ENCODE results near the gene FXYD5.
"Not testable (repeated sequence)": the region's sequence is repeated elsewhere in the genome, so short reads cannot be mapped to it uniquely, and the experiment has no call there.

- not testable (repeated sequence) for TF ChIP-seq CTCF, POLR2AphosphoS5 (IDR thresholded peaks at IDR 0.05)
These were observed 24.7 kb upstream of the FXYD5 start for GRCh38 chr19:35129724-35130274.
